A673 (cell line): ENCODE measurements around the gene DHDH. TPM values are rescaled to one million over a fixed set of nuclear protein-coding genes. Genes with fewer than 3 reads are reported as not detected.
A peak's percentile ranks its signal among the peaks of the same experiment; 100 is the strongest.
"Not testable (repeated sequence)": the region's sequence is repeated elsewhere in the genome, so short reads cannot be mapped to it uniquely, and the experiment has no call there.

Source experiments
- BruUV-seq: library from RNA; stranded (reverse); fragments of 400-500 nt; replicated peaks from 2 replicates; lab custom pipeline; 2021; lab: Mats Ljungman, UMichigan
- CTCF ChIA-PET: fragments of 300-600 bp; sonication (Branson Sonifier 250); formaldehyde crosslinking; loops from one replicate; lab custom pipeline; 2022; ENCODE audit warnings: antibody characterized with exemption; lab: Charles Lee
- POLR2A ChIA-PET: fragments of 300-600 bp; sonication (Branson Sonifier 250); formaldehyde crosslinking; loops from one replicate; lab custom pipeline; 2022; ENCODE audit warnings: antibody characterized with exemption; ENCODE audit not compliant: low non-redundant PET; lab: Charles Lee
- DNase-seq: peaks from one replicate; pipeline ENCODE4 v3.0.0-alpha.2; 2015; ENCODE audit warnings: low spot score
- H3K27ac ChIP-seq: fragments of 200-600 bp; sonication (generic); 2 replicates; pipeline ENCODE4 v1.5.1; 2016; ENCODE audit warnings: mixed run types, low read depth, mild to moderate bottlenecking, mixed read lengths, antibody characterized with exemption, low read length; ENCODE audit not compliant: poor library complexity, severe bottlenecking
- H3K27me3 ChIP-seq: fragments of 200-600 bp; sonication (generic); replicated peaks from 2 replicates; pipeline ENCODE4 v1.6.1; 2017; ENCODE audit warnings: mixed run types, low read depth, mild to moderate bottlenecking, mixed read lengths, antibody characterized with exemption, low read length; ENCODE audit not compliant: insufficient read depth, poor library complexity
- H3K36me3 ChIP-seq: fragments of 200-600 bp; sonication (generic); 2 replicates; pipeline ENCODE4 v1.6.1; 2016; ENCODE audit warnings: mixed run types, mild to moderate bottlenecking, mixed read lengths, antibody characterized with exemption, low read length; ENCODE audit not compliant: insufficient read depth, poor library complexity, severe bottlenecking
- H3K4me1 ChIP-seq: fragments of 200-600 bp; sonication (generic); 2 replicates; pipeline ENCODE4 v1.6.1; 2017; ENCODE audit warnings: mixed run types, mild to moderate bottlenecking, mixed read lengths, antibody characterized with exemption, low read length; ENCODE audit not compliant: insufficient read depth, poor library complexity, severe bottlenecking
- H3K4me3 ChIP-seq: fragments of 200-600 bp; sonication (generic); 2 replicates; pipeline ENCODE4 v1.5.1; 2016; ENCODE audit warnings: low read depth, mixed run types, mild to moderate bottlenecking, mixed read lengths, low read length; ENCODE audit not compliant: poor library complexity, severe bottlenecking
- H3K9me3 ChIP-seq: fragments of 200-600 bp; sonication (generic); 2 replicates; pipeline ENCODE4 v1.6.1; 2016; ENCODE audit warnings: mixed run types, low read depth, mild to moderate bottlenecking, mixed read lengths, antibody characterized with exemption, low read length; ENCODE audit not compliant: poor library complexity, severe bottlenecking
- EZH2 ChIP-seq: fragments of 200-600 bp; sonication (generic); IDR thresholded peaks from 2 replicates; pipeline ENCODE4 v1.6.1; 2017; ENCODE audit warnings: borderline replicate concordance, low read depth, mild to moderate bottlenecking, mixed read lengths, antibody characterized with exemption, low read length; ENCODE audit not compliant: poor library complexity, severe bottlenecking
- intact Hi-C: fragments of 100-400 bp; cut with micrococcal nuclease; formaldehyde crosslinking; loops from one replicate; pipeline ENCODE4 v1.10.0; 2022; ENCODE audit not compliant: unreplicated experiment
- total RNA-seq: library from RNA; stranded (reverse); gene quantifications from 2 replicates; pipeline ENCODE4 v1.2.3, GENCODE V29; 2021
- TF ChIP-seq, protein P1 (sequence below): fragments of 300-800, 200-600 bp; sonication (generic); conservative IDR thresholded peaks from 2 replicates; pipeline ENCODE4 v1.5.1; 2017; ENCODE audit warnings: low read depth, mild to moderate bottlenecking, antibody characterized with exemption, low read length, moderate library complexity, mixed read lengths

The DHDH gene
- total RNA-seq, 1 experiment from 2014 or later = not detected

GRCh38 chr19:48921721-48922500, 11.6 kb upstream of the DHDH start:
- BruUV-seq = no TSS peak
- Histone ChIP-seq H3K27me3 (no peaks in the 10 kb centered on the region), H3K27ac (no peak overlapping the region), H3K4me3 (no peak overlapping the region), H3K36me3 (peaks cover 7% of the 10 kb centered on the region), H3K4me1 (no peaks in the 10 kb centered on the region), H3K9me3 (no peaks in the 10 kb centered on the region)
- ChIA-PET POLR2A (no interaction called here), CTCF (no interaction called here)
- no peak for DNase-seq
- intact Hi-C loops = no loop called here
- TF ChIP-seq, protein P1, sequence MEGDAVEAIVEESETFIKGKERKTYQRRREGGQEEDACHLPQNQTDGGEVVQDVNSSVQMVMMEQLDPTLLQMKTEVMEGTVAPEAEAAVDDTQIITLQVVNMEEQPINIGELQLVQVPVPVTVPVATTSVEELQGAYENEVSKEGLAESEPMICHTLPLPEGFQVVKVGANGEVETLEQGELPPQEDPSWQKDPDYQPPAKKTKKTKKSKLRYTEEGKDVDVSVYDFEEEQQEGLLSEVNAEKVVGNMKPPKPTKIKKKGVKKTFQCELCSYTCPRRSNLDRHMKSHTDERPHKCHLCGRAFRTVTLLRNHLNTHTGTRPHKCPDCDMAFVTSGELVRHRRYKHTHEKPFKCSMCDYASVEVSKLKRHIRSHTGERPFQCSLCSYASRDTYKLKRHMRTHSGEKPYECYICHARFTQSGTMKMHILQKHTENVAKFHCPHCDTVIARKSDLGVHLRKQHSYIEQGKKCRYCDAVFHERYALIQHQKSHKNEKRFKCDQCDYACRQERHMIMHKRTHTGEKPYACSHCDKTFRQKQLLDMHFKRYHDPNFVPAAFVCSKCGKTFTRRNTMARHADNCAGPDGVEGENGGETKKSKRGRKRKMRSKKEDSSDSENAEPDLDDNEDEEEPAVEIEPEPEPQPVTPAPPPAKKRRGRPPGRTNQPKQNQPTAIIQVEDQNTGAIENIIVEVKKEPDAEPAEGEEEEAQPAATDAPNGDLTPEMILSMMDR = no peak
- TF ChIP-seq EZH2 = no peak

DNA sequence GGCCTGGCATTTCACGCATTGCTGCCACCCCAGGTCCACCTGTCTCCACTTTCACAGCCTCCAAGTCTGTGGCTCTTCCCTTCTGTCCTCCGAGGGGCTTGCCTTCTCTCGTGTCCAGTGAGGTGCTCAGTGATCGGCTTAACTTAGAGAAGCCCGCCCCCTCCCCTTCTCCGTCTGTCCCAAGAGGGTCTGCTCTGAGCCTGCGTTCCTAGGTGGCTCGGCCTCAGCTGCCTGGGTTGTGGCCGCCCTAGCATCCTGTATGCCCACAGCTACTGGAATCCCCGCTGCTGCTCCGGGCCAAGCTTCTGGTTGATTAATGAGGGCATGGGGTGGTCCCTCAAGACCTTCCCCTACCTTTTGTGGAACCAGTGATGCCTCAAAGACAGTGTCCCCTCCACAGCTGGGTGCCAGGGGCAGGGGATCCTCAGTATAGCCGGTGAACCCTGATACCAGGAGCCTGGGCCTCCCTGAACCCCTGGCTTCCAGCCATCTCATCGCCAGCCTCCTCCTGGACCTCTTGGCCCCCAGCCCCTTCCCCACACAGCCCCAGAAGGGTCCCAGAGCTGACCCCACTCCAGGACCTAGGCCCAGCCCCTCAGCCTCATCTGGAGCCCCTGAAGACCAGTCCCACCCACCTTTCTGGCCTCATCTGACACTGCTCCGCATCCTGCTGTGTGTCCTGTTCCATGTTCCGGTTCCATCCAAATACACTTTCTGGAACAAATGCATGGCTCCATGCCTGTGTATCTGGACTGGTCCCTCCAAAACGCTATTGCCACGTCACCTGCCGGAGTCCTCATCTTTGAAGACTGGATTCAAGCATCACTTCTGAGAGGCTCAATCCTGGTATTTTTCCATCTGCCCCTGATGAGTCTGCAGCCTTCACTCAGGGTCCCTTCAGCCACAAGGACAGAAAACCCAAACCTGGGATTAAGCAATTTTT, 10.7 kb upstream of the DHDH start:
- TF ChIP-seq, protein P1 = no peak
- TF ChIP-seq EZH2 = no peak
- Histone ChIP-seq H3K4me1 (no peaks in the 10 kb centered on the region), H3K27me3 (no peaks in the 10 kb centered on the region), H3K36me3 (peaks cover 7% of the 10 kb centered on the region), H3K9me3 (no peaks in the 10 kb centered on the region), H3K4me3 (no peak overlapping the region), H3K27ac (no peak overlapping the region)
- DNase-seq = no peak
- POLR2A ChIA-PET = no interaction called here
- intact Hi-C loops = no loop called here
- TSS peak; percentile 79 for BruUV-seq
- CTCF ChIA-PET = no interaction called here

GRCh38 chr19:48925240-48925843, 8.2 kb upstream of the DHDH start:
- H3K36me3 ChIP-seq = no peaks in the 10 kb centered on the region
- no peak overlapping the region for H3K4me3 ChIP-seq
- H3K4me1 ChIP-seq = no peaks in the 10 kb centered on the region
- TF ChIP-seq, protein P1 = no peak
- no peak for TF ChIP-seq EZH2
- ChIA-PET POLR2A (no interaction called here), CTCF (no interaction called here)
- no peak overlapping the region for H3K27ac ChIP-seq
- H3K9me3 ChIP-seq = no peaks in the 10 kb centered on the region
- BruUV-seq = no TSS peak
- DNase-seq = no peak
- H3K27me3 ChIP-seq = no peaks in the 10 kb centered on the region
- intact Hi-C loops = no loop called here

DNA sequence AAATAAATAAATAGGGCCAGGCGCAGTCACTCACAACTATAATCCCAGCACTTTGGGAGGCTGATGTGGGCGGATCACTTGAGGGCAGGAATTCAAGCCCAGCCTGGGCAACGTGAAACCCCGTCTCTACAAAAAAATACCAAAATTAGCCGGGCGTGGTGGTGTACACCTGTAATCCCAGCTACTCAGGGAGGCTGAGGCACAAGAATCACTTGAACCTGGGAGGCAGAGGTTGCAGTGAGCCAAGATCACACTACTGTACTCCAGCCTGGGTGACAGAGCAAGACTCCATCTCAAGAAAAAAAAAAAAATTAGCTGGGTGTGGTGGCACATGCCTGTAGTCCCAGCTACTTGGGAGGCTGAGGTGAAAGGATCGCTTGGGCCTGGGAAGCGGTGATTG, 7.6 kb upstream of the DHDH start:
- POLR2A ChIA-PET, CTCF ChIA-PET, intact Hi-C loops: not testable (repeated sequence)

More for the DNA sequence above, 7.6 kb upstream of the DHDH start:
- H3K4me1 ChIP-seq, H3K9me3 ChIP-seq, H3K4me3 ChIP-seq, BruUV-seq, H3K27ac ChIP-seq, H3K36me3 ChIP-seq, DNase-seq, H3K27me3 ChIP-seq: not testable (repeated sequence)
